ES-I3 (cell line): ENCODE measurements around the gene AZIN2.

ENCODE experiments used
- H3K36me3 ChIP-seq: 2 replicates; pipeline ENCODE4 v1.6.1; 2013; ENCODE audit warnings: mild to moderate bottlenecking, low read length, control low read depth, moderate library complexity; ENCODE audit not compliant: insufficient read depth
- H3K4me1 ChIP-seq: 2 replicates; pipeline ENCODE4 v1.6.1; 2013; ENCODE audit warnings: mild to moderate bottlenecking, control low read depth, low read length; ENCODE audit not compliant: insufficient read depth
- H3K9ac ChIP-seq: 2 replicates; pipeline ENCODE4 v1.6.1; 2013; ENCODE audit warnings: low read depth, mild to moderate bottlenecking, low read length, moderate library complexity
- H3K9me3 ChIP-seq: 2 replicates; pipeline ENCODE4 v1.6.1; 2013; ENCODE audit warnings: mild to moderate bottlenecking, low read length, moderate library complexity; ENCODE audit not compliant: control insufficient read depth, insufficient read depth

Gene AZIN2

GRCh38 chr1:33152685-33153432 lies 71.9 kb downstream of the AZIN2 start:
- H3K9ac ChIP-seq: no peak overlapping the region
- H3K9me3 ChIP-seq: no peaks in the 10 kb centered on the region
- peaks cover 32% of the 10 kb centered on the region for H3K4me1 ChIP-seq
- no peaks in the 10 kb centered on the region for H3K36me3 ChIP-seq

- Histone ChIP-seq H3K9me3 (no peaks in the 10 kb centered on the region), H3K36me3 (no peaks in the 10 kb centered on the region), H3K9ac (no peak overlapping the region), H3K4me1 (peaks cover 32% of the 10 kb centered on the region)
These were observed 72.7 kb downstream of the AZIN2 start for GRCh38 chr1:33153650-33154049.

- H3K9ac ChIP-seq: no peak overlapping the region
- no peaks in the 10 kb centered on the region for H3K9me3 ChIP-seq
- peaks cover 27% of the 10 kb centered on the region for H3K4me1 ChIP-seq
- no peaks in the 10 kb centered on the region for H3K36me3 ChIP-seq
These were observed 75.1 kb downstream of the AZIN2 start for GRCh38 chr1:33155877-33156538.

GRCh38 chr1:33157131-33157530 lies 76.2 kb downstream of the AZIN2 start:
- Histone ChIP-seq H3K4me1 (peaks cover 25% of the 10 kb centered on the region), H3K36me3 (no peaks in the 10 kb centered on the region), H3K9me3 (no peaks in the 10 kb centered on the region), H3K9ac (no peak overlapping the region)

GRCh38 chr1:33158366-33158765 lies 77.4 kb downstream of the AZIN2 start:
- Histone ChIP-seq H3K4me1 (peaks cover 26% of the 10 kb centered on the region), H3K9ac (no peak overlapping the region), H3K36me3 (no peaks in the 10 kb centered on the region), H3K9me3 (no peaks in the 10 kb centered on the region)

GRCh38 chr1:33159577-33159976 lies 78.6 kb downstream of the AZIN2 start:
- Histone ChIP-seq H3K9me3 (no peaks in the 10 kb centered on the region), H3K36me3 (no peaks in the 10 kb centered on the region), H3K4me1 (peaks cover 26% of the 10 kb centered on the region), H3K9ac (no peak overlapping the region)

- H3K4me1 ChIP-seq: peaks cover 31% of the 10 kb centered on the region
- H3K36me3 ChIP-seq: no peaks in the 10 kb centered on the region
- H3K9ac ChIP-seq: no peak overlapping the region
These were observed 80.2 kb downstream of the AZIN2 start for GRCh38 chr1:33161061-33161681.

GRCh38 chr1:33162141-33162540 lies 81.2 kb downstream of the AZIN2 start:
- no peak overlapping the region for H3K9ac ChIP-seq
- no peaks in the 10 kb centered on the region for H3K9me3 ChIP-seq
- no peaks in the 10 kb centered on the region for H3K36me3 ChIP-seq
- H3K4me1 ChIP-seq: peaks cover 31% of the 10 kb centered on the region

More at GRCh38 chr1:33161061-33161681, 80.2 kb downstream of the AZIN2 start:
- H3K9me3 ChIP-seq: no peaks in the 10 kb centered on the region

- Histone ChIP-seq H3K9me3 (no peaks in the 10 kb centered on the region), H3K4me1 (peaks cover 35% of the 10 kb centered on the region), H3K9ac (no peak overlapping the region), H3K36me3 (no peaks in the 10 kb centered on the region)
These were observed 82.9 kb downstream of the AZIN2 start for GRCh38 chr1:33163621-33164519.

GRCh38 chr1:33165209-33165608 lies 84.3 kb downstream of the AZIN2 start:
- H3K4me1 ChIP-seq: peaks cover 43% of the 10 kb centered on the region
- no peaks in the 10 kb centered on the region for H3K36me3 ChIP-seq
- no peak overlapping the region for H3K9ac ChIP-seq
- no peaks in the 10 kb centered on the region for H3K9me3 ChIP-seq

GRCh38 chr1:33165809-33166208 lies 84.9 kb downstream of the AZIN2 start:
- H3K4me1 ChIP-seq: peaks cover 41% of the 10 kb centered on the region
- H3K9me3 ChIP-seq: no peaks in the 10 kb centered on the region
- H3K9ac ChIP-seq: no peak overlapping the region
- no peaks in the 10 kb centered on the region for H3K36me3 ChIP-seq

- Histone ChIP-seq H3K9me3 (no peaks in the 10 kb centered on the region), H3K4me1 (peaks cover 29% of the 10 kb centered on the region), H3K9ac (no peak overlapping the region), H3K36me3 (no peaks in the 10 kb centered on the region)
These were observed 86.9 kb downstream of the AZIN2 start for GRCh38 chr1:33167650-33168447.

GRCh38 chr1:33168556-33169289 lies 87.8 kb downstream of the AZIN2 start:
- H3K9ac ChIP-seq: no peak overlapping the region
- H3K36me3 ChIP-seq: no peaks in the 10 kb centered on the region
- H3K4me1 ChIP-seq: peaks cover 29% of the 10 kb centered on the region

More at GRCh38 chr1:33168556-33169289, 87.8 kb downstream of the AZIN2 start:
- H3K9me3 ChIP-seq: no peaks in the 10 kb centered on the region
